T1000 (cell line): Measurements from ENCODE around the gene MAP2K7.
A peak's percentile ranks its signal among the peaks of the same experiment; 100 is the strongest.
"Not testable (repeated sequence)": the region's sequence is repeated elsewhere in the genome, so short reads cannot be mapped to it uniquely, and the experiment has no call there.

ENCODE experiments used
- DNase-seq: peaks from one replicate; lab custom pipeline; 2025; ENCODE audit warnings: mixed read lengths; lab: John Stamatoyannopoulos, UW

MAP2K7 gene

GRCh38 chr19:7919610-7920518 lies 16.2 kb downstream of the MAP2K7 start, which contains the start of gene SNAPC2:
TSS of gene SNAPC2 (plus strand) at chr19:7920338. CDS start at chr19:7920367, 29 bp downstream.
- DNase-seq = peak; percentile 95

- DNase-seq = peak; percentile 97
Observed at GRCh38 chr19:7920519-7921301, 17.0 kb downstream of the MAP2K7 start.

GRCh38 chr19:7921302-7921966 lies 17.8 kb downstream of the MAP2K7 start:
- DNase-seq = no peak

GRCh38 chr19:7921967-7922835 lies 18.5 kb downstream of the MAP2K7 start:
- no peak for DNase-seq

GRCh38 chr19:7922836-7923195 lies 19.1 kb downstream of the MAP2K7 start:
- no peak for DNase-seq

GRCh38 chr19:7923295-7924191 lies 19.9 kb downstream of the MAP2K7 start:
- no peak for DNase-seq

- no peak for DNase-seq
Observed at GRCh38 chr19:7924241-7924640, 20.6 kb downstream of the MAP2K7 start.

GRCh38 chr19:7924651-7925170 lies 21.0 kb downstream of the MAP2K7 start:
- DNase-seq = no peak

GRCh38 chr19:7925171-7925851 lies 21.6 kb downstream of the MAP2K7 start:
- DNase-seq = peak; percentile 66

- DNase-seq = peak; percentile 41
Observed at GRCh38 chr19:7926021-7926726, 22.5 kb downstream of the MAP2K7 start, which contains the start of gene CTXN1. TSS of gene CTXN1 (minus strand) at chr19:7926135. CDS start at chr19:7925538, 597 bp downstream.

GRCh38 chr19:7926727-7927604 lies 23.3 kb downstream of the MAP2K7 start:
- no peak for DNase-seq

GRCh38 chr19:7927605-7928333 lies 24.1 kb downstream of the MAP2K7 start:
- DNase-seq = no peak

GRCh38 chr19:7928334-7928706 lies 24.6 kb downstream of the MAP2K7 start:
- DNase-seq = no peak

GRCh38 chr19:7928741-7929701 lies 25.3 kb downstream of the MAP2K7 start:
- peak; percentile 63 for DNase-seq

GRCh38 chr19:7930030-7930429 lies 26.4 kb downstream of the MAP2K7 start:
- not testable (repeated sequence) for DNase-seq

GRCh38 chr19:7930765-7931164 lies 27.1 kb downstream of the MAP2K7 start:
- DNase-seq = no peak
